UCSD-AML1 (cell line): Measurements from ENCODE around the gene SERTAD2.

Experiments
- DNase-seq: peaks from one replicate; lab custom pipeline; 2025; ENCODE audit not compliant: unreplicated experiment; lab: John Stamatoyannopoulos, UW

Gene SERTAD2

GRCh38 chr2:64649626-64650025, 4.1 kb downstream of the SERTAD2 start:
- DNase-seq: no peak

GRCh38 chr2:64649013-64649484, 4.7 kb downstream of the SERTAD2 start:
- no peak for DNase-seq

- peak; percentile 86 for DNase-seq
These were observed 7.5 kb downstream of the SERTAD2 start for GRCh38 chr2:64646007-64646880.

- DNase-seq: peak; percentile 75
These were observed 9.0 kb downstream of the SERTAD2 start for GRCh38 chr2:64644458-64645382.

GRCh38 chr2:64643838-64644457, 9.8 kb downstream of the SERTAD2 start:
- DNase-seq: no peak

GRCh38 chr2:64641599-64641998, 12.1 kb downstream of the SERTAD2 start:
- no peak for DNase-seq

GRCh38 chr2:64640153-64641044, 13.3 kb downstream of the SERTAD2 start:
- DNase-seq: no peak

- DNase-seq: no peak
These were observed 14.0 kb downstream of the SERTAD2 start for GRCh38 chr2:64639691-64640090.

GRCh38 chr2:64638502-64639120, 15.1 kb downstream of the SERTAD2 start:
- DNase-seq: no peak

GRCh38 chr2:64637931-64638330, 15.8 kb downstream of the SERTAD2 start:
- DNase-seq: no peak

- DNase-seq: no peak
These were observed 16.6 kb downstream of the SERTAD2 start for GRCh38 chr2:64637000-64637635.

GRCh38 chr2:64635976-64636911, 17.5 kb downstream of the SERTAD2 start:
- no peak for DNase-seq

- no peak for DNase-seq
These were observed 19.1 kb downstream of the SERTAD2 start for GRCh38 chr2:64634345-64635267.

GRCh38 chr2:64632835-64633819, 20.6 kb downstream of the SERTAD2 start:
- no peak for DNase-seq

GRCh38 chr2:64631771-64632170, 21.9 kb downstream of the SERTAD2 start:
- no peak for DNase-seq

GRCh38 chr2:64630752-64631151, 23.0 kb downstream of the SERTAD2 start:
- DNase-seq: no peak
